Parathyroid adenoma (tissue), 2 donors: ENCODE data around the gene OVOL3.
"Not testable (repeated sequence)": the region's sequence is repeated elsewhere in the genome, so short reads cannot be mapped to it uniquely, and the experiment has no call there.

Experiments used
- H2AFZ ChIP-seq: fragments of 300-600 bp; sonication (generic); one replicate; pipeline ENCODE4 v1.7.0; 2017; ENCODE audit warnings: antibody characterized with exemption, mild to moderate bottlenecking
- H3K27ac ChIP-seq: fragments of 300-600 bp; sonication (generic); one replicate; pipeline ENCODE4 v1.7.0; 2017
- H3K27me3 ChIP-seq: fragments of 300-600 bp; sonication (generic); one replicate; pipeline ENCODE4 v1.7.0; 2017; ENCODE audit warnings: low read length; ENCODE audit not compliant: control insufficient read depth, insufficient read depth
- H3K36me3 ChIP-seq: fragments of 300-600 bp; sonication (generic); one replicate; pipeline ENCODE4 v1.7.0; 2017; ENCODE audit warnings: low read length; ENCODE audit not compliant: control insufficient read depth, insufficient read depth
- H3K4me1 ChIP-seq: fragments of 300-600 bp; sonication (generic); one replicate; pipeline ENCODE4 v1.7.0; 2017; ENCODE audit warnings: control low read depth
- H3K4me2 ChIP-seq: fragments of 300-600 bp; sonication (generic); one replicate; pipeline ENCODE4 v1.7.0; 2017; ENCODE audit warnings: low read length
- H3K4me3 ChIP-seq: fragments of 300-600 bp; sonication (generic); one replicate; pipeline ENCODE4 v1.7.0; 2017; ENCODE audit warnings: low read depth, low read length
- H3K79me2 ChIP-seq: fragments of 300-600 bp; sonication (generic); one replicate; pipeline ENCODE4 v1.7.0; 2017; ENCODE audit warnings: control low read depth
- H3K9ac ChIP-seq: fragments of 300-600 bp; sonication (generic); one replicate; pipeline ENCODE4 v1.7.0; 2017; ENCODE audit warnings: mild to moderate bottlenecking
- H3K9me3 ChIP-seq: fragments of 300-600 bp; sonication (generic); one replicate; pipeline ENCODE4 v1.7.0; 2017; ENCODE audit warnings: low read length; ENCODE audit not compliant: control insufficient read depth
- CTCF ChIP-seq: fragments of 300-600 bp; sonication (generic); IDR thresholded peaks from one replicate; pipeline ENCODE4 v1.7.0; 2017; ENCODE audit warnings: antibody characterized with exemption, mild to moderate bottlenecking
- donor health status: primary hyperparathyroidism.

The OVOL3 gene

GRCh38 chr19:36120984-36121358 is 10.0 kb downstream of the OVOL3 start:
- Histone ChIP-seq H3K9me3 (no peaks in the 10 kb centered on the region), H3K9ac (no peak overlapping the region), H3K36me3 (no peaks in the 10 kb centered on the region), H3K79me2 (peaks cover 4% of the 10 kb centered on the region), H3K27me3 (no peaks in the 10 kb centered on the region), H2AFZ (no peak overlapping the region), H3K27ac (no peak overlapping the region), H3K4me2 (no peak overlapping the region), H3K4me1 (peaks cover 3% of the 10 kb centered on the region), H3K4me3 (no peak overlapping the region)
- no peak for TF ChIP-seq CTCF

GRCh38 chr19:36121486-36122124 is 10.7 kb downstream of the OVOL3 start:
- H3K9me3 ChIP-seq = no peaks in the 10 kb centered on the region
- no peak overlapping the region for H3K27ac ChIP-seq
- H3K4me1 ChIP-seq = no peaks in the 10 kb centered on the region
- no peaks in the 10 kb centered on the region for H3K36me3 ChIP-seq
- H3K9ac ChIP-seq = no peak overlapping the region
- no peak overlapping the region for H3K4me3 ChIP-seq
- H3K27me3 ChIP-seq = no peaks in the 10 kb centered on the region
- no peak for TF ChIP-seq CTCF
- H3K4me2 ChIP-seq = no peak overlapping the region
- no peak overlapping the region for H2AFZ ChIP-seq
- H3K79me2 ChIP-seq = no peaks in the 10 kb centered on the region

GRCh38 chr19:36125557-36125956 is 14.6 kb downstream of the OVOL3 start:
- H3K4me3 ChIP-seq = no peak overlapping the region
- H3K27ac ChIP-seq = no peak overlapping the region
- H3K27me3 ChIP-seq = no peaks in the 10 kb centered on the region
- no peak overlapping the region for H3K9ac ChIP-seq
- no peak for TF ChIP-seq CTCF
- H3K36me3 ChIP-seq = no peaks in the 10 kb centered on the region
- H2AFZ ChIP-seq = no peak overlapping the region
- no peaks in the 10 kb centered on the region for H3K79me2 ChIP-seq
- H3K4me1 ChIP-seq = peaks cover 4% of the 10 kb centered on the region
- H3K9me3 ChIP-seq = no peaks in the 10 kb centered on the region
- H3K4me2 ChIP-seq = no peak overlapping the region

- peaks cover 13% of the 10 kb centered on the region for H3K4me1 ChIP-seq
- peak overlapping the region; percentile 85 for H2AFZ ChIP-seq
- no peak for TF ChIP-seq CTCF
- no peak overlapping the region for H3K9ac ChIP-seq
- H3K27me3 ChIP-seq = no peaks in the 10 kb centered on the region
- H3K9me3 ChIP-seq = no peaks in the 10 kb centered on the region
- H3K36me3 ChIP-seq = no peaks in the 10 kb centered on the region
- peak overlapping the region; percentile 85 for H3K27ac ChIP-seq
- H3K4me2 ChIP-seq = peak overlapping the region; percentile 78
- H3K4me3 ChIP-seq = peak overlapping the region; percentile 63
- H3K79me2 ChIP-seq = no peaks in the 10 kb centered on the region
Measured at GRCh38 chr19:36128392-36128736, 17.4 kb downstream of the OVOL3 start.

GRCh38 chr19:36131221-36131620 is 20.3 kb downstream of the OVOL3 start:
- H3K36me3 ChIP-seq, H3K27me3 ChIP-seq, H3K9ac ChIP-seq, H3K4me3 ChIP-seq, H3K79me2 ChIP-seq, H3K9me3 ChIP-seq, H3K4me2 ChIP-seq: not testable (repeated sequence)
- peak overlapping the region; percentile 9 for H3K27ac ChIP-seq
- H3K4me1 ChIP-seq = peaks cover 13% of the 10 kb centered on the region
- peak overlapping the region; percentile 57 for H2AFZ ChIP-seq

- not testable (repeated sequence) for H3K9ac ChIP-seq, H3K9me3 ChIP-seq, H3K36me3 ChIP-seq, H3K4me3 ChIP-seq, H2AFZ ChIP-seq, H3K27me3 ChIP-seq, H3K27ac ChIP-seq, H3K79me2 ChIP-seq, H3K4me2 ChIP-seq
- H3K4me1 ChIP-seq = peaks cover 17% of the 10 kb centered on the region
Measured at GRCh38 chr19:36134867-36135266, 23.9 kb downstream of the OVOL3 start.
